ENCODE data around the gene CYB5R4. TPM values are rescaled to one million over a fixed set of nuclear protein-coding genes. Genes with fewer than 3 reads are reported as not detected.

The CYB5R4 gene
- total RNA-seq, 1 experiment from 2014 or later, result 12.5 TPM

GRCh38 chr6:83927470-83927869 is 68.0 kb downstream of the CYB5R4 start:
- ATAC-seq, result no peak
- H3K27me3 Mint-ChIP-seq (ENCODE audit: low read depth), result no peaks in the 10 kb centered on the region
- CTCF ChIA-PET, result no interaction called here
- H3K36me3 Mint-ChIP-seq, result peaks cover 19% of the 10 kb centered on the region
- H3K9me3 Mint-ChIP-seq, result peaks cover 11% of the 10 kb centered on the region; the same call in 1 of the 2 replicates
- no peak overlapping the region for H3K27ac Mint-ChIP-seq
- no peaks in the 10 kb centered on the region for H3K4me1 Mint-ChIP-seq
- DNase-seq (ENCODE audit: low spot score), result no peak
- POLR2A ChIA-PET, result no interaction called here
- TF ChIP-seq JUN (CRISPR knock-in tag; IDR thresholded peaks at IDR 0.05) (no peak), E2F5 (CRISPR knock-in tag; IDR thresholded peaks at IDR 0.05) (no peak), KAT7 (CRISPR knock-in tag; IDR thresholded peaks at IDR 0.05; ENCODE audit: borderline replicate concordance) (no peak), ERG (CRISPR knock-in tag; IDR thresholded peaks at IDR 0.05) (no peak), STAT6 (CRISPR knock-in tag; conservative IDR thresholded peaks at IDR 0.05; ENCODE audit: low read depth) (no peak), NFATC4 (CRISPR knock-in tag; IDR thresholded peaks at IDR 0.05) (no peak), ARID4B (CRISPR knock-in tag; IDR thresholded peaks at IDR 0.05; ENCODE audit: borderline replicate concordance) (no peak), NR2C2 (CRISPR knock-in tag; IDR thresholded peaks at IDR 0.05) (no peak), ZBTB43 (CRISPR knock-in tag; IDR thresholded peaks at IDR 0.05) (no peak), NFYB (CRISPR knock-in tag; conservative IDR thresholded peaks at IDR 0.05; ENCODE audit: low read depth) (no peak), SMAD4 (CRISPR knock-in tag; IDR thresholded peaks at IDR 0.05) (no peak), AR (CRISPR knock-in tag; IDR thresholded peaks at IDR 0.05) (no peak), E2F1 (CRISPR knock-in tag; IDR thresholded peaks at IDR 0.05) (no peak), ZSCAN18 (CRISPR knock-in tag; IDR thresholded peaks at IDR 0.05) (no peak), USF2 (CRISPR knock-in tag; IDR thresholded peaks at IDR 0.05) (no peak), E2F4 (CRISPR knock-in tag; IDR thresholded peaks at IDR 0.05; ENCODE audit: borderline replicate concordance, low read depth) (no peak)
- H3K4me3 Mint-ChIP-seq, result no peak overlapping the region
